WI38 (cell line): ENCODE data around the gene MARK3.

Experiments
- H3K4me3 ChIP-seq: 2 replicates; pipeline ENCODE4 v1.5.1; 2011; ENCODE audit warnings: low read depth, mild to moderate bottlenecking, control low read depth, low read length
- TF ChIP-seq, protein P1 (sequence below): IDR thresholded peaks from 2 replicates; pipeline ENCODE4 v1.5.1; 2012; ENCODE audit warnings: low read depth, mild to moderate bottlenecking, control low read depth, low read length

The MARK3 gene

GRCh38 chr14:103395244-103395643 lies 10.0 kb downstream of the MARK3 start:
- TF ChIP-seq, protein P1, sequence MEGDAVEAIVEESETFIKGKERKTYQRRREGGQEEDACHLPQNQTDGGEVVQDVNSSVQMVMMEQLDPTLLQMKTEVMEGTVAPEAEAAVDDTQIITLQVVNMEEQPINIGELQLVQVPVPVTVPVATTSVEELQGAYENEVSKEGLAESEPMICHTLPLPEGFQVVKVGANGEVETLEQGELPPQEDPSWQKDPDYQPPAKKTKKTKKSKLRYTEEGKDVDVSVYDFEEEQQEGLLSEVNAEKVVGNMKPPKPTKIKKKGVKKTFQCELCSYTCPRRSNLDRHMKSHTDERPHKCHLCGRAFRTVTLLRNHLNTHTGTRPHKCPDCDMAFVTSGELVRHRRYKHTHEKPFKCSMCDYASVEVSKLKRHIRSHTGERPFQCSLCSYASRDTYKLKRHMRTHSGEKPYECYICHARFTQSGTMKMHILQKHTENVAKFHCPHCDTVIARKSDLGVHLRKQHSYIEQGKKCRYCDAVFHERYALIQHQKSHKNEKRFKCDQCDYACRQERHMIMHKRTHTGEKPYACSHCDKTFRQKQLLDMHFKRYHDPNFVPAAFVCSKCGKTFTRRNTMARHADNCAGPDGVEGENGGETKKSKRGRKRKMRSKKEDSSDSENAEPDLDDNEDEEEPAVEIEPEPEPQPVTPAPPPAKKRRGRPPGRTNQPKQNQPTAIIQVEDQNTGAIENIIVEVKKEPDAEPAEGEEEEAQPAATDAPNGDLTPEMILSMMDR = no peak
- no peak overlapping the region for H3K4me3 ChIP-seq

DNA sequence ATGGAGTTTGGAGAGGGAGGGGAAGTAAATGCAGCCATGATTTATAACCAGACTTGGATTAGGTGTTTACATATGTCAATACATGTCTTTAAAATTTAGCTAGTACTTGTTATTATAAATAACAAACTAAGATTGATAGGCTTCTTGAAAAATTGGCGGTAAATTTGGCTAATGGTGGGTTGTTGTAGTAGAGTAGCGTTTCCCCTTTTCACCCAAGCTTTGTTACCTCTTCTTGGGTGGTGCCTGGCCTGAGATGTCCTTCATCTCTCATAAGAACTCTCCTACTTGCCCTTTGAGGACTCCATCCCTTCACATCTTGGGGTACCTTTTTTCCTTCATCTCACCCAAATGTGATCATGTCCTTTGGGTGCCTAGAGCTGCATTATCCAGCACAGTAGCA lies 11.2 kb downstream of the MARK3 start:
- TF ChIP-seq, protein P1 = no peak
- no peak overlapping the region for H3K4me3 ChIP-seq

DNA sequence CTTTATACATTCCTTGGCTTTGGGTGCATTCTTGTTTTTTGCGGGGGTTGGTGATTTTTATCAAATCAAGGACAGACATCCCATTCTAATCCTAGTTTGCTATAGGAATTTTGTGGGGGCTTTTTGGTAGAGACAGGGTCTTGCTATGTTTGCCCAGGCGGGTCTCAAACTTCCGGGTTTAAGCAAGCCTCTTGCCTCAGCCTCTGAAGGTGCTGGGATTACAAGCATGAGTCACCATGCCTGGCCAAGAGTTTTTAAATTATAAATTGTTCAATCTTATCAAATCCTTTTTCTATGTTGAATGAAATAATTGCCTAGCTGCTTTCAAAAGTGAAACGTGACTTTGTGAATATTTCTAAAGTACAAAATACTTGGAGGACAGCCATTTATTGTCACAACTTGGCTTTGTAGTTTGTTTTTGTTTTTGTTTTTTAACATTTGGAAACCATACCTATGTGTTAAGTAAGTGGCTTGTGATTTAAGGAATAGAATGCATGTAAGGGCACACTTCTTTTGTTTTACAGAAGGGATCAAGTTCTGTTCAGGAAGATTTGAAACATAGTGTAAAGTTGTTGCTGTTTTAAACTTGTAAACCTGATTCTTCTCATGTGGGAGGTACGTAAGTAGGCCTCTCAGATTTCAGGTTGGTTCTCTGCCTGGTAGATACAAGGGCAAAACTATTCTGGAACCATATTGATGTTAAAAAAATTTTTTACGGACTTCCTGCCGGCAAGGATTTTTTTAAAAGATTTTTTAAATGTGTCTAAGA lies 13.4 kb downstream of the MARK3 start:
- TF ChIP-seq, protein P1 = no peak
- H3K4me3 ChIP-seq = no peak overlapping the region

- H3K4me3 ChIP-seq = no peak overlapping the region
- TF ChIP-seq, protein P1 = no peak
Observed at GRCh38 chr14:103400537-103400936, 15.3 kb downstream of the MARK3 start.

DNA sequence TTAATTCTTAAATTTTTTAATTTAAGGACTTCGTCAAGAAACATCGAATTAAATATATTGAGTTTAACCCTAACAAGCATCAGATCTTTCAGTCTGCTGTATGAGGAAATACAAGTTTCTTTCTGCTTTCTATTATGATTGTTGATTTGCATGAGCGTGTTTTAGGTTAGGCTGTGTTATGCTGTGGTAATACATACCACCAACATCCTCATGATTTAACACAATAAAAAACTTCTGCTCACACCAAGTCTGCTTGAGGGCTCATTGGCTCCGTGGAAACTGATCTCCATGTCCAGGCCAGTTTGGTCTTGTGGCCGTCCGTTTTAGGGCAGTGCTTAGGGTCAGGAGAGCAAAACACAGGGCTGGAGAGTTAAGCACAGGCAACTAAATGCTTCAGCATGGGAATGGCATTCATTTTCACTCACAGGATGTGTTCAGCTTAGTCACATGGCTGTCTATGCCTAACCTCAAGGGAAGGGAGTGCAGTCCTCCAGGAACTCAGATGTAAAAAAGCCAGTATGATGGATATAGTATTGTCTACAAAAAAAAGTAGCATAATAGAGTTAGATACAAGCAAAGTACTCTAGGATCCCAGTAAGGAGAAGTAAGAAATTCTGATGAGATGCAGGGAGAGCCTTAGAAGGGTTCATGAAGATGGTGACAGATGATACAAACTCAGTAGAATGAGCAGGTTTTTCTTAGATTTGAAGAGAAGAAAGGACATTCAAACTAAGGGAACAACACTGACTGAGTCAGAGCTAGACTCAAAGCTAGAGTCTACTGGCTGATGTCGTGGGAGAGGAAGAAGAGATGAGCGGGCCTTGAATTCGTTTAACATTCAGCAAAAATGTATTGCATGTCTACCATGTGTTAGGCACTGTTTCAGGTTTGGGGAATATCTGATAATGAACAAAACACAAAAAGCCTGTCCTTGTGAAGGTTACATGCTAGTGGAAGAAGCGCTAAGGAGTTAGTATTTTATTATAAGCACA lies 16.3 kb downstream of the MARK3 start:
- no peak overlapping the region for H3K4me3 ChIP-seq
- TF ChIP-seq, protein P1 = no peak

- H3K4me3 ChIP-seq = no peak overlapping the region
- TF ChIP-seq, protein P1 = no peak
Observed at GRCh38 chr14:103402695-103403094, 17.5 kb downstream of the MARK3 start.
